D721Med (cell line): ENCODE results near the gene OTOP1.
A peak's percentile ranks its signal among the peaks of the same experiment; 100 is the strongest.

ENCODE experiments used
- DNase-seq: peaks from one replicate; pipeline ENCODE4 v3.0.0; 2011; ENCODE audit warnings: low spot score; ENCODE audit not compliant: insufficient read length
- FAIRE-seq: peaks from 2 replicates; lab custom pipeline; 2011; peaks lifted over from hg19 to GRCh38; lab: Jason Lieb, UNC
- CTCF ChIP-seq: IDR thresholded peaks from 2 replicates; pipeline ENCODE4 v1.5.1; 2012; ENCODE audit warnings: mild to moderate bottlenecking, control low read depth; ENCODE audit not compliant: insufficient read depth; ENCODE audit errors: missing control alignments

The OTOP1 gene

DNA sequence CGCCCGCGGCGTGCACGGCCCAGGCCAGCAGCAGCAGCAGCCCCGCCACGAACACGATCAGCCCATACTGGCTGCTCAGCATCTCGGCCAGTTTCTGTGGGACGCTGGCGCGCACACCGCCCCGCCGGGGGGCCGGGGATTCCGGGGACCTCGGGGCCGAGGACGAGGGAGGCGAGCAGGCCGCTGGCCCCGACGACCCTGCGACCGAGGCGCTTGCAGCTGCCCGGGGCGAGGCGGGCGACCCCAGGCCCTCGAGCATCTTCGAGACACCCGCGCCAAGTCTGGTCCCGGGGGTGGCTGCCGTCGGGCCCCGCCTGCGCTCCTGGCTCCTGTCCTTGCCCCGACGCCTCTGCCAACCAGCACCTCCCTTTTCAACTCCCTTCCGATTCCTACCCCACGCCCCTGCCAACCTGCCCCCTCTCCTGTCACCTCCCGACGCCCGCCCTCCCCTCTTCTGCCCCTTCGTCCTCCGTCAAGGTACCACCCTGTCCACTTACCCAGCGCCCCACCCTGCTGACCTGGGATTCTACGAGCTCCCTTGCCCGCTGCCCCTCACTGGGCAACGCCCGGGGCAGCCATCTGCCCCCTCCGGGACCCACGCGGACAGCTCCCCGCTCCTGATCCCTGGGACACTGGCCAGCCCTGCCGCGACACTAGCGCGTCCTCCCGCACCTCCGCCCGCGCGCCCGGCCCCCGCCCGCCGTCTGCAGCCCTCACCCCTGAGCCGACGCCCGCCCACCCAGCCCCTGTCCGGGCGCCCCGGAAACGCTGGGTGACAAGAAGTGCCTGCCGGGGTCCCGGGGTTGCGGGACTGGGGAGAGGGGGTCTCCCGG, at the start of gene OTOP1:
Gene OTOP1 (minus strand): TSS at position 324 of the 833 bp plus-strand sequence. CDS start 65 bp downstream, at position 259.
- FAIRE-seq, result no peak
- TF ChIP-seq CTCF, result no peak
- DNase-seq, result no peak

- TF ChIP-seq CTCF, result no peak
- no peak for FAIRE-seq
- DNase-seq, result no peak
Observed at GRCh38 chr4:4274226-4274625, 47.5 kb upstream of the OTOP1 start.

DNA sequence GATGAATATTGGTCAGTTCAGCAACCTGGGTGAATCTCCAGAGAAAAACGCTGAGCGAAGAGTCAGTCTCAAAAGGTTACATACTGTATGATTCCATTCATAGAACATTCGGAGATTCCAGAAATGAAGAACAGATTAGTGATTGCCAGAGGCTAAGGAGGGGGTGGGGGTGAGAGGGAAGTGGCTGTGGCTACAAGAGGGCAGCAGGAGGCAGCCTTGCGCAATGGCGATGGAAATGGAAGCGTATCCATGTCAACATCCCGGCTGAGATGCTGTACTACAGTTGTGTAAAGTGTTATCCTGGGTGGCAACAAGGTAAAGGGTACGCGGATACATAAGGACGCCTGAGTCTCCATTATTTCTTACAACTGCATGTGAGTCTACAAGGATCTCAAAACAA, 45.2 kb upstream of the OTOP1 start:
- DNase-seq (no peak), FAIRE-seq (no peak)
- TF ChIP-seq CTCF, result peak; percentile 8

DNA sequence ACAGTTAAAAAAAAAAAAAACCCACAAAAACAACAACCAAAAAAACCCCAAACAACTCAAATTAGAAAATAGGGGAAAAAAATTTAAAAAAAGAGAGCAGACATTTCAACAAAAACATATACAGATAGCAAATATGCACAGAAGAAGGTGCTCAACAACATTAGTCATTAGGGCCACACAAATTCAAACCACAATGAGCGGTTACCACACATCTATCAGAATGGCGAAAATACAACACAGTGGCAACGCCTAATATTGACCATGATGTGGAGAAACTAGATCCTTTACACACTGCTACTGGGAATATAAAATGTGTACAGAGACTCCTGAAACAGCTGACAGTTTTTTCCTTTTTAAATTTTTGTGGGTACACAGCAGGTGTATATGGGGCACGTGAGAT, 43.8 kb upstream of the OTOP1 start:
- no peak for DNase-seq
- TF ChIP-seq CTCF, result no peak
- no peak for FAIRE-seq

DNA sequence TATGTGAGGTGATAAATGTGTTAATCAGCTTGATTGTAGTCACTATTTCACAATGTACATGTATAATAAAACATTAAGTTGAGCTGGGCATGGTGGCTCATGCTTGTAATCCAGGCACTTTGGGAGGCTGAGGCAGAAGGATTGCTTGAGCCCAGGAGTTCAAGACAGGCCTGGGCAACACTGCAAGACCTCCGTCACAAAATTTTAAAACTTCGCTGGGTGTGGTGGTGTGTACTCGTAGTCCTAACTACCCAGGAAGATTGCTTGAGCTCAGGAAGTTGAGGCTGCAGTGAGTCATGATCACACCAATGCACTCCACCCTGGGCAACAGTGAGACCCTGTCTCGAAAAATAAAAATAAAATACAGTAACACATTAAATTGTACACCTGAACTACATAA, 43.1 kb upstream of the OTOP1 start:
- no peak for FAIRE-seq
- no peak for TF ChIP-seq CTCF
- DNase-seq, result no peak

- FAIRE-seq (no peak), DNase-seq (no peak)
Observed at GRCh38 chr4:4269331-4269731, 42.6 kb upstream of the OTOP1 start.

More at GRCh38 chr4:4269331-4269731, 42.6 kb upstream of the OTOP1 start:
- no peak for TF ChIP-seq CTCF
